Gastroesophageal sphincter (tissue), 4 donors: Measurements from ENCODE around the gene LHX3. TPM values are rescaled to one million over a fixed set of nuclear protein-coding genes. Genes with fewer than 3 reads are reported as not detected.

ENCODE experiments used
- ATAC-seq: fragments of 150-250 bp; one replicate; pipeline ENCODE4 v1.9.1; 2016; ENCODE audit warnings: mild to moderate bottlenecking, moderate library complexity
- H3K27ac ChIP-seq, 4 donors: fragments of 200-600 bp; sonication (generic) in 3 of 4; 1 replicate in 3 of 4; 2 replicates in 1 of 4; pipeline ENCODE4 v1.5.1; 2016 to 2019
- H3K27me3 ChIP-seq: fragments of 200-600 bp; sonication (generic); one replicate; pipeline ENCODE4 v1.5.1; 2019
- H3K36me3 ChIP-seq, 2 donors: fragments of 200-600 bp; sonication (generic); one replicate each; pipeline ENCODE4 v1.5.1; 2019; ENCODE audit warnings: control low read depth in 1 of 2
- H3K4me1 ChIP-seq, 3 donors: fragments of 200-600 bp; sonication (generic); 1 replicate in 2 of 3; 2 replicates in 1 of 3; pipeline ENCODE4 v1.5.1; 2016 to 2019; ENCODE audit warnings: control low read depth in 2 of 3
- H3K4me3 ChIP-seq, 2 donors: fragments of 200-600 bp; sonication (generic); one replicate each; pipeline ENCODE4 v1.5.1; 2019; ENCODE audit warnings: mild to moderate bottlenecking in 1 of 2, moderate library complexity in 1 of 2
- H3K9me3 ChIP-seq, 3 donors: fragments of 200-600 bp; sonication (generic); one replicate each; pipeline ENCODE4 v1.5.1; 2017 to 2019; ENCODE audit warnings: control low read depth in 2 of 3
- CTCF ChIP-seq, 4 experiments: fragments of 200-600 bp in 2 of 4; fragments of 450-650 bp in 2 of 4; sonication (generic) in 1 of 4; IDR thresholded peaks; one replicate each; pipeline ENCODE4 v1.5.1; 2017 to 2019; ENCODE audit warnings: antibody characterized with exemption in 4 of 4, mild to moderate bottlenecking in 2 of 4, moderate library complexity in 2 of 4
- EP300 ChIP-seq: sonication (generic); formaldehyde crosslinking; IDR thresholded peaks from one replicate; pipeline ENCODE4 v1.6.1; 2017; ENCODE audit warnings: antibody characterized with exemption, mild to moderate bottlenecking
- POLR2A ChIP-seq, 2 donors: fragments of 450-650 bp; IDR thresholded peaks; one replicate each; pipeline ENCODE4 v1.6.1; 2017; ENCODE audit warnings: antibody characterized with exemption in 2 of 2, mild to moderate bottlenecking in 2 of 2, moderate library complexity in 1 of 2
- POLR2AphosphoS5 ChIP-seq: sonication (generic); formaldehyde crosslinking; IDR thresholded peaks from one replicate; pipeline ENCODE4 v1.6.1; 2017; ENCODE audit warnings: antibody characterized with exemption
- WGBS, 2 donors: methylation state at CpG; one replicate each; pipeline ENCODE4 v1.1.5; 2018; ENCODE audit warnings: low coverage in 1 of 2; 5-methylcytosine and 5-hydroxymethylcytosine counted together
- total RNA-seq, 4 donors: library from RNA; depleted of rRNA; stranded (reverse); fragments of >200 nt; gene quantifications; one replicate each; pipeline ENCODE4 v1.1.0, GENCODE V29; 2016

LHX3 gene
- total RNA-seq, 4 donors from 2014 or later, result not detected

GRCh38 chr9:136207616-136208015, 2.7 kb upstream of the LHX3 start:
- Histone ChIP-seq H3K9me3 (peaks cover 0 to 6% (median 0%) of the 10 kb centered on the region in 3 donors), H3K27ac (no peak overlapping the region), H3K4me3 (no peak overlapping the region), H3K36me3 (peaks cover 0 to 53% of the 10 kb centered on the region in 2 donors), H3K27me3 (peaks cover 33% of the 10 kb centered on the region), H3K4me1 (peaks cover 0 to 7% (median 0%) of the 10 kb centered on the region in 3 donors)
- no peak for ATAC-seq
- TF ChIP-seq EP300, result no peak
- TF ChIP-seq POLR2A (IDR thresholded peaks at IDR 0.05), result no peak
- TF ChIP-seq CTCF (IDR thresholded peaks at IDR 0.05), result no peak
- no peak for TF ChIP-seq POLR2AphosphoS5
- WGBS, 2 donors, result 60% methylated on average over 3 of the region's 9 CpGs; no CpG with 5 or more reads in 1 of the 2 donors

- H3K27ac ChIP-seq, result no peak overlapping the region
- ATAC-seq, result no peak
- H3K27me3 ChIP-seq, result peaks cover 42% of the 10 kb centered on the region
- peaks cover 0 to 12% (median 0%) of the 10 kb centered on the region in 3 donors for H3K4me1 ChIP-seq
- 72 to 79% methylated on average over 9 to 15 of the region's 16 CpGs for WGBS, 2 donors
- TF ChIP-seq CTCF (IDR thresholded peaks at IDR 0.05), result no peak
- TF ChIP-seq EP300, result no peak
- TF ChIP-seq POLR2A (IDR thresholded peaks at IDR 0.05), result no peak
- no peak for TF ChIP-seq POLR2AphosphoS5
- H3K4me3 ChIP-seq, result no peak overlapping the region
- peaks cover 0 to 44% of the 10 kb centered on the region in 2 donors for H3K36me3 ChIP-seq
- peaks cover 0 to 6% (median 0%) of the 10 kb centered on the region in 3 donors for H3K9me3 ChIP-seq
These were observed 1.8 kb upstream of the LHX3 start for GRCh38 chr9:136206602-136207275.

GRCh38 chr9:136205707-136205992, 722 bp upstream of the LHX3 start:
- H3K9me3 ChIP-seq, result peaks cover 0 to 6% (median 0%) of the 10 kb centered on the region in 3 donors
- H3K4me3 ChIP-seq, result no peak overlapping the region
- peaks cover 53% of the 10 kb centered on the region for H3K27me3 ChIP-seq
- peaks cover 0 to 14% (median 0%) of the 10 kb centered on the region in 3 donors for H3K4me1 ChIP-seq
- ATAC-seq, result no peak
- no peak overlapping the region for H3K27ac ChIP-seq
- peaks cover 0 to 33% of the 10 kb centered on the region in 2 donors for H3K36me3 ChIP-seq
- WGBS, 2 donors, result no CpG with 5 or more reads among the region's 5 CpGs
- no peak for TF ChIP-seq POLR2A (IDR thresholded peaks at IDR 0.05)
- TF ChIP-seq POLR2AphosphoS5, result no peak
- no peak for TF ChIP-seq EP300
- no peak for TF ChIP-seq CTCF (IDR thresholded peaks at IDR 0.05)

- H3K27me3 ChIP-seq, result peaks cover 66% of the 10 kb centered on the region
- H3K9me3 ChIP-seq, result peaks cover 0 to 6% (median 0%) of the 10 kb centered on the region in 3 donors
- H3K27ac ChIP-seq, result no peak overlapping the region
- TF ChIP-seq EP300, result no peak
- no peak for TF ChIP-seq POLR2AphosphoS5
- TF ChIP-seq POLR2A (IDR thresholded peaks at IDR 0.05), result no peak
- no peak for TF ChIP-seq CTCF (IDR thresholded peaks at IDR 0.05)
- no peak overlapping the region for H3K4me3 ChIP-seq
- peak; percentile 11 for ATAC-seq
- peaks cover 0 to 20% of the 10 kb centered on the region in 2 donors for H3K36me3 ChIP-seq
- H3K4me1 ChIP-seq, result peaks cover 0 to 15% (median 0%) of the 10 kb centered on the region in 3 donors
- WGBS, 2 donors, result 40% methylated on average over 5 of the region's 25 CpGs; no CpG with 5 or more reads in 1 of the 2 donors
These were observed 653 bp downstream of the LHX3 start for GRCh38 chr9:136204145-136204805.
